ENCODE results near the gene PNCK.

GRCh38 chrX:153702336-153703035 lies 28.9 kb upstream of the PNCK start:
- no peak for TF ChIP-seq CTCF (IDR thresholded peaks at IDR 0.05)
- TF ChIP-seq POLR2AphosphoS5 (IDR thresholded peaks at IDR 0.05) = no peak
- TF ChIP-seq POLR2A (IDR thresholded peaks at IDR 0.05) = no peak
- no peak for TF ChIP-seq EP300 (IDR thresholded peaks at IDR 0.05)

Measured in sigmoid colon (tissue), 4 donors.